GM18951 (cell line): ENCODE data around the gene CREB3.

Source experiments
- POLR2A ChIP-seq: IDR thresholded peaks from 4 replicates; pipeline ENCODE4 v1.6.1; 2011; ENCODE audit warnings: mild to moderate bottlenecking; ENCODE audit not compliant: insufficient read length, insufficient read depth; ENCODE audit errors: extremely low read depth
- in situ Hi-C: fragments of 300-500 bp; cut with MboI; formaldehyde crosslinking; loops from one replicate; pipeline ENCODE4 v1.12.0; 2022; ENCODE audit warnings: low sequenced_read_pairs, mixed read lengths, inconsistent platforms; ENCODE audit not compliant: unreplicated experiment

CREB3 gene

DNA sequence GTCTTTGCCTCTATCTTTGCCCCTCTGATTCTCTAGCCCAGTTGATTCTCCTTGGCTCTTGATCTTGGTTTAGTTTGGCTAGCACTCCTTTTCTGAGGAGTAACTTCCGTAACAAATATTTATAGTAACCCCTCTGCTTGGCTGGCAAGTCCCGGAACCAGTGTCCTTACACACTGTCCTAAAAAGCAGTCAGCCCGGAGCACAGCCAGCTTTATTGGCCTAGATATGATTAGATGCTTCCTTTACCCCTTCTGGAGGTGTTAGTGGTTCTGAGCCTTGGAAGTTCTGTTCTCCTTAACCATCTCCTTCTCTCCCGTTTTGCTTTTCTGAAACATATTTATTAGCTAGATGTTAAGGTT is 38.6 kb downstream of the CREB3 start:
- no peak for TF ChIP-seq POLR2A
- in situ Hi-C loops = no loop called here

DNA sequence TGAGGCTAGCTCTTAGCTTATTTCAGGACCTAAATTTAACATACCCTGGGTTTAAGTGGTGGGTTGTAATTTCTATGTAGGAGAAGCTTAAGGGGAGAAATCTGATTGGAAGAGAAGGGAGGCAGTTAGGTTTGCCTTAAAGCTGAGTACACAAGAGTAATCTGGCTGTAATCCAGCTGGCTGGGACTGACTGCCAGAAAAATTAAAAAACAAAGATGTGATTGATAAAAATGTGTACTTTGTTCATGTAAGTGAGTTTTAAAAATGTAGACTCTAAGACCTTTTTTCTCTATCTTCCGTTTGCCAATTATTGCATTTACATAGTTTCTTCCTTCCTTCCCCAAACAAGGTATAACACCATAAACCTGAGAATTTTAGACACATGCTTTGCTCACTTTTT is 39.1 kb downstream of the CREB3 start:
- no peak for TF ChIP-seq POLR2A
- in situ Hi-C loops = no loop called here

DNA sequence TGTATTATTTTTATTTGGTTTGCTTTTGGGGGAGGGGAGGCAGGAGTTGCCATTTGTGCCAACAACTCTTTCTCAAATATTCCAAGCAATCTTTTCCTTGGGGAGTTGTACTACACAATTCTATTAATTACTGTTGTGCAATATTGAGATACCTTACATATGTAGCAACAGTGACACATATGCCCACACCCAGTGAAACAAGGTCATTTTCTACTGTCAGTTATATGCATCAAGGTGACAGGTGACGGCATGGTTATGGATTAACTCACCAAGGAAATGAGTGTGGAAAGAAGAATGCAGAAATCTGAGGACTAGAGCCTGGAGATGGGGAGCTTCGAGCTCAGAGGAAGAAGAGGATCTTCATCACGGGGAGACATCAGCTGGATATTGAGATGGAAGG is 39.5 kb downstream of the CREB3 start:
- no peak for TF ChIP-seq POLR2A
- in situ Hi-C loops = no loop called here

DNA sequence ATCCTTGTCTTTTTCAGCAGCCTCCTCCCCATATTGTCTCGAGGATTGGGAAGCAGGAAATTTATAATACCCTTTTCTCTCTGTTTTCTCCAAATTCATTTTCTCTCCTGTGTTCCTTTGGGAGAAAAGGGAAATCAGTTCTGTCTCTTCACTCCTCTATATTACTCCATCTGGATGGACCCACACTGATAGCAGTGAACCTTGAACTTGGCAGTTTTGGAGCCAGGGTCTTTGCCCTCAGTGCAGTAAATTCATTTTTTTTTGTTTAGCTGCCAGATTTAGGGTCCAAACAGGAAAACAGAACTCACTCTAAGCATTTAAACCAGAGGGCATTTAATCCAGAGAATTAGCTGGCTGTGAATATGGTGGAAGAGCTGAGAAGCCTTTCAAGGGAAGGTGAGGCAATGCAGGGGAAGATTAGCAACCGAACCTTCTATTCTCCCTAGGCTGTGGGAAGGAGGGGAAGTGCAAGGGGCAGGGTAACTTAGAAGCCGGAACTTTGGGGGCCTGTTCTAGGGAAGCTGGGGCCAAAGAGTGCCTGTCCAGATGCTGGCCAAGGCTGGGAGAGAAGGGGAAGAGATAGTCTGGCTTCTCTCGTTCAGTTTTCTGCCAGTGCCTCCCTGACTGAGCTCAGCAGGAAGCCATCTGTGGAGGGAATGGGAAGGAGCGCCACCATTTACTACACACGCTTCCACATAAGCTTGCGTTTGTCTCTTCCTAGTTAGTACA is 42.6 kb downstream of the CREB3 start:
- in situ Hi-C loops = loop anchor here (25.0 kb wide), 1 partner anchor 112 kb away; no protein-coding TSS in a partner anchor

DNA sequence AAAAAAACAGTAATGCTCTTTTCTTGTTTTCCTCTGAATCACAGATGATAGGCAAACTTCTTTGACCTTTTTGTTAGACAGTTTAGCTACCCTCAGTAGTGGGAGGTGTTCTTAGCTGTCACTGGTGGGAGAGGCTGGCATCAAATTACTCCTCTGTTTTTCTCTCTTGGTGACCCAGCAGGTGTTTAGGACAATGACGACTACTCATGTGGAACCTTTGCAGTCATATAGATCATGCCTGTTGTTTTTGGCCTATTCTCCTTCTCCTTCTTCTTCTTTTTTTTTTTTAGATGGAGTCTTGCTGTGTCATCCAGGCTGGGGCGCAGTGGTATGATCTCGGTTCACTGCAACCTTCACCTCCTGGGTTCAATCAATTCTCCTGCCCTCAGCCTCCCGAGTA is 43.6 kb downstream of the CREB3 start:
- in situ Hi-C loops = loop anchor here (25.0 kb wide), 1 partner anchor 111 kb away; no protein-coding TSS in a partner anchor
- TF ChIP-seq POLR2A = no peak

More for the DNA sequence above, 42.6 kb downstream of the CREB3 start:
- TF ChIP-seq POLR2A = no peak

DNA sequence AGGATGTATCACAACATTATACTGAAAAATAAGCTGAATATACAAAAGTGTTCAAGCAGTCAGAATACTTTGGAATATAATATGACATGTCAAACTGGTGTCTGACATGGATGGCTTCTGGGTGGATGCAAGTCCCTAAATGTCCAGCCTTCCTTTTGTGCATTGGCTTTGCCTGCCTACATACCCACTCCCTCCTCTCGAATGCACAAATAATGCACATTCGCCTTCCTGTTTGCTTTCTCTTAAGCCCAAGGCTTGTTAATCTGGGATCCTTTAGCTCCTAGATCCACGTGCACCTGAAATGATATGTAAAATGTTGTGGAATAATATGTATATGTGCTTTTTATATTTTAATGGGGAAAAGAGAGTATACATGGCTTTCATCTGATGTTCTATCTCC is 46.0 kb downstream of the CREB3 start:
- TF ChIP-seq POLR2A = no peak
- in situ Hi-C loops = loop anchor here (25.0 kb wide), 1 partner anchor 109 kb away; no protein-coding TSS in a partner anchor

DNA sequence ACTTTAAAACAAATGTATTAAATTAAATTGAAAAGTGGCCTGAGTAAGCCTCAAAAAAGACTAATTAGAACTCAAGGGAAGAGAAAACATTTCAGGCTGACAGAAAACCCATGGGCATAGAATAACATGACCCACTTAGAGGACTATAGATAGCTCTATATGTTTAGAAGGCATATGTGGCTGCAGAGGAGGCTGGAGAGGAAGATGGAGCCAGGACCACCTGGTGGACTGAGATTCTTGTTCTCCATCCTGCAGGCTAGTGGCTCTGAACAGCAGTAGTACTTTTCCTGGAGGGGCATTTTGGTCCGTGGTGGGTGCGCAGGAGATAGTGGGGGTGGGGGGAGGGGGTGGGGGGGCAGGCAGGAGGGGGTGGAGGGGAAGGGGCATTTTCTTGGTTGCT is 48.6 kb downstream of the CREB3 start:
- TF ChIP-seq POLR2A = no peak
- in situ Hi-C loops = loop anchor here (25.0 kb wide), 1 partner anchor 106 kb away; no protein-coding TSS in a partner anchor

DNA sequence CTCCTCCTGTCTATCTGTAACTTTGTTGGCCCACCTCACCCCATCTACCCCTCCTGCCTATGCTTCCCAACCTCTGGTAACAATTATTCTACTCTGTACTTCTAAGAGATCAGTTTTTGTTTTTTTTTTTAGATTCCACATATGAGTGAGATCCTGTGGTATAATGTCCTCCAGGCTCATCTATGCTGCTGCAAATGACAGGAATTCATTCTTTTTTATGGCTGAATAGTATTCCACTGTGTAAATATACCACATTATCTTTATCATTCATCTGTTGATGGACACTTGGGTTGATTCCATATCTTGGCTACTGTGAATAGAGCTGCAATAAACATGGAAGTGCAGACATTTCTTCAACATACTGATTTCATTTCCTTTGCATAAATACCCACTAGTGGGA is 51.0 kb downstream of the CREB3 start:
- in situ Hi-C loops = loop anchor here (25.0 kb wide), 1 partner anchor 104 kb away; no protein-coding TSS in a partner anchor

More for the DNA sequence above, 51.0 kb downstream of the CREB3 start:
- TF ChIP-seq POLR2A = no peak
